Skeletal muscle satellite cell (primary cell): ENCODE data around the gene PYGO2.

Source experiments
- H3K27me3 ChIP-seq: 2 replicates; pipeline ENCODE4 v1.7.0; 2013; ENCODE audit warnings: low read length; ENCODE audit not compliant: control insufficient read depth, insufficient read depth
- H3K36me3 ChIP-seq: 2 replicates; pipeline ENCODE4 v1.7.0; 2013; ENCODE audit warnings: mild to moderate bottlenecking, control low read depth, low read length; ENCODE audit not compliant: insufficient read depth
- H3K4me1 ChIP-seq: 2 replicates; pipeline ENCODE4 v1.7.0; 2013; ENCODE audit warnings: low read length; ENCODE audit not compliant: control insufficient read depth, insufficient read depth
- H3K4me2 ChIP-seq: 2 replicates; pipeline ENCODE4 v1.7.0; 2013; ENCODE audit warnings: mild to moderate bottlenecking, low read length
- H3K4me3 ChIP-seq: 2 replicates; pipeline ENCODE4 v1.7.0; 2013; ENCODE audit warnings: low read length
- H3K9ac ChIP-seq: 2 replicates; pipeline ENCODE4 v1.7.0; 2013; ENCODE audit warnings: mild to moderate bottlenecking, low read depth, low read length, moderate library complexity
- H3K9me3 ChIP-seq: replicated peaks from 2 replicates; pipeline ENCODE4 v1.7.0; 2013; ENCODE audit warnings: mild to moderate bottlenecking, control low read depth, low read length

PYGO2 gene

DNA sequence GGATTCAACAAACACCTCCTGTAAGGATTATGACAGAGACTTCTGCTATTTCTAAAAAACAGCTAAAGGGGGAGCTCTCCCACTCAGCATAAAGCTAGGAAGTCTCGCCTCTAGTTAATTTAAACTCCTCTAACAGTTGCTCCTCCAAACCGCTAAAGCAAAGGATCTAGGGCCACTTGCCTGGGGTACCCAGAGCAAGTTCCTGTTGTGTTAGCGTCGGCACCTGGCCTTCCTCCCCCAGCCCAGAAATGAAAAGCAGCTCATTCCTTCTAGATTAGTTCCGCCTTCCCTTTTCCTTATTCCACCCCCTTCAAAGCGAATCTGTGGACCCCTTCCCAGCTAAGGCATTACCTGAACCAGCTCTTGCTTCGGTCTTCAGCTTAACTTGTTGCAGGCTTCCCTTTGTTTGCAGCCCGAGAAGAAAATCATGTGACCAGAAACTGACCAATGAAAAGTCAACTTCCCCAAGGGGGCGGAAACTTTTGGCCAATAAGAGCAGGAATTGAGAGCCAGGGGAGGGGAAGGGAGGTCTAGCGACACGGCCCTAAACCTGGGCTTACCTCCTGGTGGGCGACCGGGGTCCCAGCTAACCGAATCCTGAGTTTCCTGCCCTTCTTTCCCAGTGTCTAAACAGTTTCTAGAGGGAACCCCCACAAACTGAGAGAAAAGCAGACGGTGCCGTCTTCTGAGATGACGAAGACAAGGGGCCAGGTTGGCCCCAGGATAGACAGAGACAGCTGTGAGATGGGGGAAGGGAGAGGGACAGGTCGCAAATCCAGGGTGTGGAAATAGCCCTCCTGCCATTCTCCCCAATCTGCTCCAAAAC lies 5.7 kb downstream of the PYGO2 start, which contains the start of gene PBXIP1:
PBXIP1 (minus strand) TSS at position 382 of the 826 bp plus-strand sequence. CDS start 2,378 bp downstream, outside the sequence.
- H3K9me3 ChIP-seq: no peaks in the 10 kb centered on the region
- peak within 1 kb of the TSS; percentile 73 for H3K9ac ChIP-seq
- H3K27me3 ChIP-seq: no peaks in the 10 kb centered on the region
- H3K4me3 ChIP-seq: peak within 1 kb of the TSS; percentile 74
- peak within 1 kb of the TSS; percentile 83 for H3K4me2 ChIP-seq
- H3K36me3 ChIP-seq: peaks cover 4% of the 10 kb centered on the region
- peaks cover 39% of the 10 kb centered on the region for H3K4me1 ChIP-seq

GRCh38 chr1:154955039-154955717 lies 6.4 kb downstream of the PYGO2 start:
- Histone ChIP-seq H3K27me3 (no peaks in the 10 kb centered on the region), H3K36me3 (peaks cover 11% of the 10 kb centered on the region), H3K9me3 (no peaks in the 10 kb centered on the region), H3K9ac (peak overlapping the region; percentile 73), H3K4me1 (peaks cover 32% of the 10 kb centered on the region), H3K4me3 (peak overlapping the region; percentile 74), H3K4me2 (peak overlapping the region; percentile 83)

- Histone ChIP-seq H3K9ac (peak overlapping the region; percentile 73), H3K4me2 (peak overlapping the region; percentile 83), H3K36me3 (peaks cover 11% of the 10 kb centered on the region), H3K9me3 (no peaks in the 10 kb centered on the region), H3K4me3 (peak overlapping the region; percentile 74), H3K27me3 (no peaks in the 10 kb centered on the region), H3K4me1 (peaks cover 32% of the 10 kb centered on the region)
Measured at GRCh38 chr1:154954541-154954940, 7.0 kb downstream of the PYGO2 start.

- no peaks in the 10 kb centered on the region for H3K27me3 ChIP-seq
- H3K9ac ChIP-seq: no peak overlapping the region
- peaks cover 11% of the 10 kb centered on the region for H3K36me3 ChIP-seq
- no peak overlapping the region for H3K4me3 ChIP-seq
- no peaks in the 10 kb centered on the region for H3K9me3 ChIP-seq
- H3K4me2 ChIP-seq: no peak overlapping the region
- H3K4me1 ChIP-seq: peaks cover 32% of the 10 kb centered on the region
Measured at GRCh38 chr1:154953611-154954038, 8.0 kb downstream of the PYGO2 start.

GRCh38 chr1:154952664-154953063 lies 8.9 kb downstream of the PYGO2 start:
- Histone ChIP-seq H3K9me3 (no peaks in the 10 kb centered on the region), H3K36me3 (peaks cover 11% of the 10 kb centered on the region), H3K4me3 (no peak overlapping the region), H3K27me3 (no peaks in the 10 kb centered on the region), H3K4me1 (peaks cover 31% of the 10 kb centered on the region), H3K4me2 (no peak overlapping the region), H3K9ac (no peak overlapping the region)

GRCh38 chr1:154951901-154952657 lies 9.5 kb downstream of the PYGO2 start:
- Histone ChIP-seq H3K4me3 (no peak overlapping the region), H3K36me3 (peaks cover 11% of the 10 kb centered on the region), H3K9ac (no peak overlapping the region), H3K4me1 (peaks cover 25% of the 10 kb centered on the region), H3K27me3 (no peaks in the 10 kb centered on the region), H3K9me3 (no peaks in the 10 kb centered on the region), H3K4me2 (no peak overlapping the region)

DNA sequence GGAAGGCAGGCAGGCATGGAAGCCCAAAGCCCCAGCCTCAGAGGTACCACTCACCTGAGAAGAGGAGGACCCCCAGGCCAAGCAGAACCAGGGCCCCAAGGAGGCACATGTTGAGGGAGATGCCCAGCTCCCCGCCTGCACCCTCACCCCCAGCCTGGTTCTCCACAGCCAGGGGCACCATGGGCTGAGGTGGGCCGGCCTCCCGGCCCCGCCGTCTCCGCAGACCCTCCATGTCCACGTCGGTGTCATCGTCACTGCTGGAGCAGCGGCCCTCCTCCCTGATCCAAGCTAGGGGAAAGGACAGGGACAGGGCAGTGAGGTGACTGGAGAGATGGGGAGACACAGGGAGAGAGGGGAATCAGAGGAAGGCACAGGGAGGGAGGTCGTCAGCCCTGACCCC lies 13.5 kb downstream of the PYGO2 start:
- Histone ChIP-seq H3K27me3 (no peaks in the 10 kb centered on the region), H3K4me2 (no peak overlapping the region), H3K9ac (no peak overlapping the region), H3K4me1 (peaks cover 3% of the 10 kb centered on the region), H3K9me3 (no peaks in the 10 kb centered on the region), H3K4me3 (no peak overlapping the region), H3K36me3 (peaks cover 11% of the 10 kb centered on the region)

DNA sequence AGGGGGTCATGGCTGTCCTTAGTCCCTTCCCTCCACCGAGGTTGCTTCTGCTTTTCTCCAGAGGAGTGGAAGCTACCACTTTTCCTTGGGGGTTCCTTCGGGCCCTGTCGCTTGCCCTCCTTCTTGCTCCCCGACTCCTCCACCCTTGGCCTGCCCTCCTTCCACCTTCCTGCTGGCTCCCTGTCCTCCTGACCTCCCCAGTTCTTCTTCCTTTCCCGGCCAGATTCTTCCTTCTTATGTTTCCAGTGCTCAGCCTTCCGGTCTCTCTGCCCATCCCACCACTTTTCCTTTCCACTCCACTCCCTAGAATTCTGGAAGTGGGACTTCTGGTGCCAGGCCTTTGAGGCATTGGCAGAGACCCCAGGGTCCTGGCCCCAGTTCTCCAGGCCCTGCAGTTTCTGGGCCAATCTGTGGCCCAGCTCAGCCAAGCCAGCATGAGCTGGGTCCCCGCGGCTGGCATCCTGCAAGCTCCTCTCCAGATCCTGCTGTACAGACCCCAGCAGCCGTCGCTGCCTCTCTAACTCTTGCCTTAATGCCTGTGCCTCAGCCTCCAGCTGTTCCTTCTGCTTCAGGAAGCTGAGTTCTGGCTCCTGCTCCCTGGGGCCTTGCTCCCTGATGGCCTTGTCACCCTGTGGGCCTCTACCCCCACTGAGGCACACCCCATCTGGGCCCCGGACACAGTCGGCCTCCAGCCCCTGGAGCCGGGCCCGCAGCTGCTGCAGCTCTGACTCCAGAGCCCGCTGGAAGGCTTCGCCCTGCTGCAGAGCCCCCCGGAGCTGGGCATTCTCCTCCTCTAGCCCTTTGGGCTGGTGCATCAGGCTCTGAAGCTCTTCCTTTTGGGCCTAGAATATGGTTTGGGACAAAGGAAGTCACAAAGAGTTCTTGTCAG lies 15.4 kb downstream of the PYGO2 start:
- Histone ChIP-seq H3K4me3 (no peak overlapping the region), H3K9ac (no peak overlapping the region), H3K4me2 (no peak overlapping the region), H3K36me3 (peaks cover 9% of the 10 kb centered on the region), H3K9me3 (no peaks in the 10 kb centered on the region), H3K27me3 (no peaks in the 10 kb centered on the region), H3K4me1 (no peaks in the 10 kb centered on the region)

DNA sequence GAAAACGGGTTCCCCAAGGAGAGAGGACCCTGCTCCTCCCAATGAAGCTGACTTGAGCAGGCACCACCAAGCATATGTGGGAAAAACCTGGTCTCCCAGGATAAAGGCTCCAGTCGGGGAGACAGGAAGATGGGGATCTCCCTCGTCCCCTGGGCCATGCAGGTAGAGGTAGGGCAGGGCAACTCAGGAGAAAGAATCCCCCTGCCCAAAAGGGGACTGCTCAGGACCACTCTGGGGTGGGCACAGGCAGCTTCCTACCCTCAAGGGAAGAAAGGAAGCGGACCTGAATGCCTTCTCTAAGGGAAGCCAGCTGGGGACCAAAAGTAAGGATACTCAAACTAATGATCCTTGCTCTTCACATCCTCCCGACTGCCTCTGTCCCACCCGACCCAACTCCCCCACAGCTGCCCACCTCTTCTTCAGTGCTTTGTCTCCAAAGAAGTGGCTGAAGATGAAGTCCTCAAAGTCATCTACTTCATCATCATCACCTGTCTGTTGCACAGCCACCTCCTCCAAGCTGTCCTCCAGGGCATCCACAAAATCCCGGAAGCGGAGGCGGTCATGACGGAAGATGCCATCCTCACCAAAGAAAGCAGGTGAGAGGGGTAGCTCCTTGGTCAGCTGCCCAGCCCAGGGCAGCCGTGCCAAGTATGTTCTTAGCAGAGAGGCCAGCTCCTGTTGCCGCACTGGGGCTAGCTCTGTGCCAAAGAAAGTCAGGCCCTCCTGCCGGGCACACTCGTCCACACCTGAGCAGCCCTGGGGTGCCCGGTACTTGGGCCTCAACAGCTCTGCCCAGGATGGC lies 16.2 kb downstream of the PYGO2 start:
- Histone ChIP-seq H3K4me2 (no peak overlapping the region), H3K9me3 (no peaks in the 10 kb centered on the region), H3K4me1 (no peaks in the 10 kb centered on the region), H3K36me3 (peaks cover under 1% of the 10 kb centered on the region), H3K9ac (no peak overlapping the region), H3K27me3 (no peaks in the 10 kb centered on the region), H3K4me3 (no peak overlapping the region)
